ENCODE results near the gene KCNE5.
"Not testable (repeated sequence)": the region's sequence is repeated elsewhere in the genome, so short reads cannot be mapped to it uniquely, and the experiment has no call there.

KCNE5 gene

GRCh38 chrX:109660435-109661143 lies 35.6 kb upstream of the KCNE5 start:
- Histone ChIP-seq H2AFZ (ENCODE audit: low read depth, low read length) (no peak overlapping the region), H3K27me3 (ENCODE audit: low read depth, low read length) (no peaks in the 10 kb centered on the region), H3K9ac (ENCODE audit: low read length) (no peak overlapping the region), H3K9me3 (ENCODE audit: insufficient read depth, low read length) (no peaks in the 10 kb centered on the region), H3K27ac (ENCODE audit: low read length) (no peak overlapping the region), H4K20me1 (ENCODE audit: insufficient read depth, low read length) (no peaks in the 10 kb centered on the region), H3K79me2 (ENCODE audit: low read length) (no peaks in the 10 kb centered on the region), H3K4me2 (ENCODE audit: low read length) (no peak overlapping the region), H3K36me3 (replicated peaks; ENCODE audit: low read depth, low read length) (peaks cover 60% of the 10 kb centered on the region), H3K4me1 (ENCODE audit: low read length) (no peaks in the 10 kb centered on the region), H3K4me3 (ENCODE audit: low read length) (no peak overlapping the region)
- TF ChIP-seq EZH2phosphoT487 (IDR thresholded peaks at IDR 0.05; ENCODE audit: low read depth) (no peak), CTCF (IDR thresholded peaks at IDR 0.05; ENCODE audit: low read depth, low read length) (no peak)

- Histone ChIP-seq H3K36me3 (replicated peaks; ENCODE audit: low read depth, low read length) (peaks cover 52% of the 10 kb centered on the region), H3K9me3 (ENCODE audit: insufficient read depth, low read length) (no peaks in the 10 kb centered on the region), H3K4me2 (ENCODE audit: low read length) (no peak overlapping the region), H3K27me3 (ENCODE audit: low read depth, low read length) (no peaks in the 10 kb centered on the region), H3K27ac (ENCODE audit: low read length) (no peak overlapping the region), H3K4me1 (ENCODE audit: low read length) (no peaks in the 10 kb centered on the region), H4K20me1 (ENCODE audit: insufficient read depth, low read length) (no peaks in the 10 kb centered on the region), H2AFZ (ENCODE audit: low read depth, low read length) (no peak overlapping the region), H3K9ac (ENCODE audit: low read length) (no peak overlapping the region), H3K79me2 (ENCODE audit: low read length) (no peaks in the 10 kb centered on the region), H3K4me3 (ENCODE audit: low read length) (no peak overlapping the region)
- TF ChIP-seq CTCF (IDR thresholded peaks at IDR 0.05; ENCODE audit: low read depth, low read length) (no peak), EZH2phosphoT487 (IDR thresholded peaks at IDR 0.05; ENCODE audit: low read depth) (no peak)
Measured at GRCh38 chrX:109658391-109658790, 33.4 kb upstream of the KCNE5 start.

- H3K4me2 ChIP-seq (ENCODE audit: low read length); H3K27me3 ChIP-seq (ENCODE audit: low read depth, low read length); H3K9me3 ChIP-seq (ENCODE audit: insufficient read depth, low read length); H2AFZ ChIP-seq (ENCODE audit: low read depth, low read length); H3K27ac ChIP-seq (ENCODE audit: low read length); H4K20me1 ChIP-seq (ENCODE audit: insufficient read depth, low read length); H3K9ac ChIP-seq (ENCODE audit: low read length); H3K4me3 ChIP-seq (ENCODE audit: low read length); H3K4me1 ChIP-seq (ENCODE audit: low read length); H3K79me2 ChIP-seq (ENCODE audit: low read length): not testable (repeated sequence)
- H3K36me3 ChIP-seq (replicated peaks; ENCODE audit: low read depth, low read length): peaks cover 41% of the 10 kb centered on the region
Measured at GRCh38 chrX:109657364-109657763, 32.4 kb upstream of the KCNE5 start.

- no peak overlapping the region for H3K9ac ChIP-seq (ENCODE audit: low read length)
- no peak overlapping the region for H2AFZ ChIP-seq (ENCODE audit: low read depth, low read length)
- TF ChIP-seq EZH2phosphoT487 (IDR thresholded peaks at IDR 0.05; ENCODE audit: low read depth): no peak
- no peak for TF ChIP-seq CTCF (IDR thresholded peaks at IDR 0.05; ENCODE audit: low read depth, low read length)
- peaks cover 36% of the 10 kb centered on the region for H3K36me3 ChIP-seq (replicated peaks; ENCODE audit: low read depth, low read length)
- H3K27ac ChIP-seq (ENCODE audit: low read length): no peak overlapping the region
- H3K4me2 ChIP-seq (ENCODE audit: low read length): no peak overlapping the region
- no peaks in the 10 kb centered on the region for H3K4me1 ChIP-seq (ENCODE audit: low read length)
- no peak overlapping the region for H3K4me3 ChIP-seq (ENCODE audit: low read length)
- no peaks in the 10 kb centered on the region for H4K20me1 ChIP-seq (ENCODE audit: insufficient read depth, low read length)
- H3K27me3 ChIP-seq (ENCODE audit: low read depth, low read length): no peaks in the 10 kb centered on the region
- H3K79me2 ChIP-seq (ENCODE audit: low read length): no peaks in the 10 kb centered on the region
- H3K9me3 ChIP-seq (ENCODE audit: insufficient read depth, low read length): no peaks in the 10 kb centered on the region
Measured at GRCh38 chrX:109656774-109657173, 31.8 kb upstream of the KCNE5 start.
